Subcutaneous abdominal adipose tissue (tissue), 5 donors: Measurements from ENCODE around the gene NFASC.
A peak's percentile ranks its signal among the peaks of the same experiment; 100 is the strongest.

ENCODE experiments used
- H3K27ac ChIP-seq: one replicate; pipeline ENCODE4 v1.7.0; 2013; ENCODE audit warnings: low read depth, mild to moderate bottlenecking, inconsistent platforms, low read length, moderate library complexity
- H3K27me3 ChIP-seq, 5 donors: one replicate each; pipeline ENCODE4 v1.7.0; 2013; ENCODE audit warnings: low read length in 5 of 5, inconsistent platforms in 1 of 5; ENCODE audit not compliant: control insufficient read depth in 5 of 5, insufficient read depth in 4 of 5
- H3K36me3 ChIP-seq, 5 donors: one replicate each; pipeline ENCODE4 v1.7.0; 2013; ENCODE audit warnings: low read length in 5 of 5; ENCODE audit not compliant: control insufficient read depth in 5 of 5, insufficient read depth in 5 of 5
- H3K4me1 ChIP-seq, 5 donors: one replicate each; pipeline ENCODE4 v1.7.0; 2013; ENCODE audit warnings: low read length in 5 of 5, mild to moderate bottlenecking in 3 of 5, moderate library complexity in 1 of 5; ENCODE audit not compliant: control insufficient read depth in 5 of 5, insufficient read depth in 5 of 5
- H3K4me3 ChIP-seq, 5 donors: one replicate each; pipeline ENCODE4 v1.7.0; 2013; ENCODE audit warnings: low read length in 5 of 5, low read depth in 1 of 5
- H3K9ac ChIP-seq, 5 donors: one replicate each; pipeline ENCODE4 v1.7.0; 2013; ENCODE audit warnings: low read length in 5 of 5, mild to moderate bottlenecking in 4 of 5, moderate library complexity in 3 of 5
- H3K9me3 ChIP-seq, 5 donors: one replicate each; pipeline ENCODE4 v1.7.0; 2013; ENCODE audit warnings: low read length in 5 of 5; ENCODE audit not compliant: control insufficient read depth in 5 of 5
- donor health status: healthy.
- donor health status: healthy.
- donor health status: healthy.
- donor health status: healthy.
- donor health status: healthy.

The NFASC gene

GRCh38 chr1:205060746-205061145 lies 190.1 kb downstream of the NFASC start:
- H3K9me3 ChIP-seq = no peaks in the 10 kb centered on the region
- no peaks in the 10 kb centered on the region for H3K36me3 ChIP-seq
- no peak overlapping the region for H3K9ac ChIP-seq
- no peak overlapping the region for H3K27ac ChIP-seq
- H3K4me1 ChIP-seq = peaks cover 0 to 14% (median 8%) of the 10 kb centered on the region in 5 donors
- no peak overlapping the region for H3K4me3 ChIP-seq
- H3K27me3 ChIP-seq = no peaks in the 10 kb centered on the region

GRCh38 chr1:205061227-205061626 lies 190.6 kb downstream of the NFASC start:
- H3K27ac ChIP-seq = no peak overlapping the region
- H3K27me3 ChIP-seq = no peaks in the 10 kb centered on the region
- peaks cover 0 to 17% (median 8%) of the 10 kb centered on the region in 5 donors for H3K4me1 ChIP-seq
- no peak overlapping the region for H3K4me3 ChIP-seq
- no peak overlapping the region for H3K9ac ChIP-seq
- H3K9me3 ChIP-seq = no peaks in the 10 kb centered on the region
- no peaks in the 10 kb centered on the region for H3K36me3 ChIP-seq

- no peak overlapping the region for H3K27ac ChIP-seq
- no peak overlapping the region for H3K9ac ChIP-seq
- H3K9me3 ChIP-seq = no peaks in the 10 kb centered on the region
- H3K27me3 ChIP-seq = no peaks in the 10 kb centered on the region
- no peak overlapping the region for H3K4me3 ChIP-seq
- H3K4me1 ChIP-seq = peaks cover 0 to 19% (median 8%) of the 10 kb centered on the region in 5 donors
- no peaks in the 10 kb centered on the region for H3K36me3 ChIP-seq
Observed at GRCh38 chr1:205061665-205062069, 191.0 kb downstream of the NFASC start.

GRCh38 chr1:205062319-205062718 lies 191.7 kb downstream of the NFASC start:
- Histone ChIP-seq H3K36me3 (no peaks in the 10 kb centered on the region), H3K27ac (no peak overlapping the region), H3K4me3 (peak overlapping the region in 1 of 5 donors; percentile 6), H3K4me1 (peaks cover 0 to 19% (median 8%) of the 10 kb centered on the region in 5 donors), H3K9ac (no peak overlapping the region), H3K9me3 (no peaks in the 10 kb centered on the region), H3K27me3 (no peaks in the 10 kb centered on the region)

GRCh38 chr1:205062895-205063294 lies 192.2 kb downstream of the NFASC start:
- no peaks in the 10 kb centered on the region for H3K27me3 ChIP-seq
- H3K9me3 ChIP-seq = no peaks in the 10 kb centered on the region
- no peak overlapping the region for H3K9ac ChIP-seq
- no peaks in the 10 kb centered on the region for H3K36me3 ChIP-seq
- no peak overlapping the region for H3K27ac ChIP-seq
- peaks cover 0 to 19% (median 8%) of the 10 kb centered on the region in 5 donors for H3K4me1 ChIP-seq
- H3K4me3 ChIP-seq = no peak overlapping the region

- H3K4me3 ChIP-seq = no peak overlapping the region
- H3K4me1 ChIP-seq = peaks cover 0 to 32% (median 18%) of the 10 kb centered on the region in 5 donors
- H3K27me3 ChIP-seq = no peaks in the 10 kb centered on the region
- no peaks in the 10 kb centered on the region for H3K36me3 ChIP-seq
- H3K9me3 ChIP-seq = no peaks in the 10 kb centered on the region
- no peak overlapping the region for H3K9ac ChIP-seq
- H3K27ac ChIP-seq = no peak overlapping the region
Observed at GRCh38 chr1:205064301-205064700, 193.6 kb downstream of the NFASC start.

GRCh38 chr1:205064741-205065316 lies 194.2 kb downstream of the NFASC start:
- Histone ChIP-seq H3K27ac (no peak overlapping the region), H3K4me3 (no peak overlapping the region), H3K9ac (no peak overlapping the region), H3K36me3 (no peaks in the 10 kb centered on the region), H3K4me1 (peaks cover 0 to 38% (median 22%) of the 10 kb centered on the region in 5 donors), H3K9me3 (no peaks in the 10 kb centered on the region), H3K27me3 (no peaks in the 10 kb centered on the region)

- Histone ChIP-seq H3K27me3 (no peaks in the 10 kb centered on the region), H3K36me3 (no peaks in the 10 kb centered on the region), H3K9me3 (no peaks in the 10 kb centered on the region), H3K9ac (no peak overlapping the region), H3K4me3 (no peak overlapping the region), H3K27ac (no peak overlapping the region), H3K4me1 (peaks cover 0 to 38% (median 22%) of the 10 kb centered on the region in 5 donors)
Observed at GRCh38 chr1:205065666-205066065, 195.0 kb downstream of the NFASC start.

- no peak overlapping the region for H3K4me3 ChIP-seq
- H3K4me1 ChIP-seq = peaks cover 0 to 37% (median 22%) of the 10 kb centered on the region in 5 donors
- no peaks in the 10 kb centered on the region for H3K27me3 ChIP-seq
- H3K9me3 ChIP-seq = no peaks in the 10 kb centered on the region
- H3K27ac ChIP-seq = no peak overlapping the region
- no peaks in the 10 kb centered on the region for H3K36me3 ChIP-seq
- H3K9ac ChIP-seq = no peak overlapping the region
Observed at GRCh38 chr1:205066141-205066818, 195.6 kb downstream of the NFASC start.

GRCh38 chr1:205067031-205067430 lies 196.4 kb downstream of the NFASC start:
- Histone ChIP-seq H3K9me3 (no peaks in the 10 kb centered on the region), H3K4me1 (peaks cover 0 to 30% (median 14%) of the 10 kb centered on the region in 5 donors), H3K27ac (no peak overlapping the region), H3K9ac (no peak overlapping the region), H3K36me3 (no peaks in the 10 kb centered on the region), H3K4me3 (no peak overlapping the region), H3K27me3 (no peaks in the 10 kb centered on the region)
